OCI-LY1 (cell line): ENCODE results near the gene MCC.

Experiments
- H2AFZ ChIP-seq: fragments of 200-600 bp; sonication (generic), shearing (Covaris generic); 2 replicates; pipeline ENCODE4 v1.6.0; 2014; ENCODE audit warnings: antibody characterized with exemption, mild to moderate bottlenecking, low read length
- H3F3A ChIP-seq: fragments of 200-600 bp; sonication (generic), shearing (Covaris generic); 2 replicates; pipeline ENCODE4 v1.6.0; 2014; ENCODE audit warnings: mild to moderate bottlenecking, antibody characterized with exemption, low read length, moderate library complexity; ENCODE audit not compliant: insufficient read depth
- H3K27ac ChIP-seq: fragments of 200-600 bp; sonication (generic); 2 replicates; pipeline ENCODE4 v1.5.1; 2014; ENCODE audit warnings: low read length, mixed run types, mild to moderate bottlenecking, low read depth; ENCODE audit not compliant: poor library complexity, severe bottlenecking
- H3K27me3 ChIP-seq: fragments of 200-600 bp; sonication (generic); 2 replicates; pipeline ENCODE4 v1.6.0; 2014; ENCODE audit warnings: antibody characterized with exemption, mild to moderate bottlenecking, low read length, moderate library complexity; ENCODE audit not compliant: insufficient read depth
- H3K36me3 ChIP-seq: fragments of 200-600 bp; sonication (generic); 2 replicates; pipeline ENCODE4 v1.6.1; 2014; ENCODE audit warnings: mild to moderate bottlenecking, antibody characterized with exemption, low read length, moderate library complexity, mixed read lengths; ENCODE audit not compliant: insufficient read depth
- H3K4me1 ChIP-seq: fragments of 200-600 bp; sonication (generic); 2 replicates; pipeline ENCODE4 v1.5.1; 2014; ENCODE audit warnings: mild to moderate bottlenecking, low read length, moderate library complexity; ENCODE audit not compliant: insufficient read depth, severe bottlenecking
- H3K4me2 ChIP-seq: fragments of 200-600 bp; sonication (generic), shearing (Covaris generic); 2 replicates; pipeline ENCODE4 v1.6.1; 2014; ENCODE audit warnings: low read length
- H3K4me3 ChIP-seq: fragments of 200-600 bp; sonication (generic); 2 replicates; pipeline ENCODE4 v1.5.1; 2014; ENCODE audit warnings: low read length, low read depth, mild to moderate bottlenecking, mixed read lengths; ENCODE audit not compliant: poor library complexity, severe bottlenecking
- H3K79me2 ChIP-seq: fragments of 200-600 bp; shearing (Covaris generic); 2 replicates; pipeline ENCODE4 v1.6.1; 2016; ENCODE audit warnings: mixed run types, low read length, mixed read lengths; ENCODE audit not compliant: insufficient read depth
- H3K9ac ChIP-seq: fragments of 200-600 bp; sonication (generic), shearing (Covaris generic); 2 replicates; pipeline ENCODE4 v1.6.1; 2014; ENCODE audit warnings: mild to moderate bottlenecking, low read length, mixed read lengths
- H3K9me2 ChIP-seq: fragments of 200-600 bp; sonication (generic), shearing (Covaris generic); 2 replicates; pipeline ENCODE4 v1.6.1; 2014; ENCODE audit warnings: low read depth, mild to moderate bottlenecking, low read length, mixed read lengths
- H3K9me3 ChIP-seq: fragments of 200-600 bp; shearing (Covaris generic); 2 replicates; pipeline ENCODE4 v1.6.1; 2014; ENCODE audit warnings: low read length, mixed read lengths
- H4K20me1 ChIP-seq: fragments of 200-600 bp; sonication (generic), shearing (Covaris generic); 2 replicates; pipeline ENCODE4 v1.6.0; 2016; ENCODE audit warnings: mild to moderate bottlenecking, low read length; ENCODE audit not compliant: insufficient read depth
- CTCF ChIP-seq: fragments of 200-600 bp; sonication (generic), shearing (Covaris generic); IDR thresholded peaks from 2 replicates; pipeline ENCODE4 v1.5.1; 2017; ENCODE audit warnings: mild to moderate bottlenecking, antibody characterized with exemption, low read length, moderate library complexity, mixed read lengths
- EZH2 ChIP-seq: fragments of 200-600 bp; sonication (generic), shearing (Covaris generic); IDR thresholded peaks from 2 replicates; pipeline ENCODE4 v1.8.0; 2017; ENCODE audit warnings: borderline replicate concordance, mixed run types, mild to moderate bottlenecking, antibody characterized with exemption, low read length, moderate library complexity, mixed read lengths

MCC gene

GRCh38 chr5:113090336-113091106 lies 397.7 kb downstream of the MCC start:
- Histone ChIP-seq H3K27ac (no peak overlapping the region), H3F3A (no peaks in the 10 kb centered on the region), H3K4me3 (no peak overlapping the region), H3K9ac (no peak overlapping the region), H3K36me3 (no peaks in the 10 kb centered on the region), H3K4me2 (no peak overlapping the region), H2AFZ (no peak overlapping the region), H3K27me3 (no peaks in the 10 kb centered on the region), H4K20me1 (no peaks in the 10 kb centered on the region), H3K9me2 (no peaks in the 10 kb centered on the region), H3K4me1 (no peaks in the 10 kb centered on the region), H3K79me2 (no peaks in the 10 kb centered on the region), H3K9me3 (no peaks in the 10 kb centered on the region)
- TF ChIP-seq EZH2 (no peak), CTCF (no peak)

GRCh38 chr5:113089653-113090335 lies 398.5 kb downstream of the MCC start:
- H3K27ac ChIP-seq: no peak overlapping the region
- no peaks in the 10 kb centered on the region for H3K27me3 ChIP-seq
- no peaks in the 10 kb centered on the region for H3K9me3 ChIP-seq
- no peaks in the 10 kb centered on the region for H3F3A ChIP-seq
- H3K4me1 ChIP-seq: no peaks in the 10 kb centered on the region
- no peak overlapping the region for H3K4me3 ChIP-seq
- H4K20me1 ChIP-seq: no peaks in the 10 kb centered on the region
- no peak overlapping the region for H2AFZ ChIP-seq
- no peaks in the 10 kb centered on the region for H3K36me3 ChIP-seq
- no peak overlapping the region for H3K9ac ChIP-seq
- H3K4me2 ChIP-seq: no peak overlapping the region
- H3K79me2 ChIP-seq: no peaks in the 10 kb centered on the region
- H3K9me2 ChIP-seq: no peaks in the 10 kb centered on the region
- TF ChIP-seq CTCF: no peak
- no peak for TF ChIP-seq EZH2

- H3F3A ChIP-seq: no peaks in the 10 kb centered on the region
- no peak overlapping the region for H3K27ac ChIP-seq
- TF ChIP-seq EZH2: no peak
- TF ChIP-seq CTCF: no peak
- H3K9ac ChIP-seq: no peak overlapping the region
- H3K9me3 ChIP-seq: no peaks in the 10 kb centered on the region
- no peaks in the 10 kb centered on the region for H3K27me3 ChIP-seq
- no peaks in the 10 kb centered on the region for H4K20me1 ChIP-seq
- no peaks in the 10 kb centered on the region for H3K4me1 ChIP-seq
- H3K36me3 ChIP-seq: no peaks in the 10 kb centered on the region
- no peak overlapping the region for H2AFZ ChIP-seq
- no peak overlapping the region for H3K4me2 ChIP-seq
- H3K4me3 ChIP-seq: no peak overlapping the region
- H3K79me2 ChIP-seq: no peaks in the 10 kb centered on the region
- H3K9me2 ChIP-seq: no peaks in the 10 kb centered on the region
Observed at GRCh38 chr5:113087976-113088514, 400.2 kb downstream of the MCC start.
